ENCODE data around the gene CNTNAP5.

- TF ChIP-seq CTCF (conservative IDR thresholded peaks at IDR 0.05; ENCODE audit: low read length): no peak
- TF ChIP-seq EZH2phosphoT487 (IDR thresholded peaks at IDR 0.05; ENCODE audit: borderline replicate concordance): no peak
Measured at GRCh38 chr2:124832521-124832920, 807.4 kb downstream of the CNTNAP5 start.
